GM19455 (cell line): Measurements from ENCODE around the gene RMND5B.
A peak's percentile ranks its signal among the peaks of the same experiment; 100 is the strongest.

Source experiments
- ATAC-seq: cut with Tn5 transposase; IDR thresholded peaks from one replicate; pipeline ENCODE4 v1.9.1; 2021; ENCODE audit not compliant: unreplicated experiment

RMND5B gene

GRCh38 chr5:178113141-178113787, 17.6 kb upstream of the RMND5B start, which contains the start of gene N4BP3:
TSS of gene N4BP3 (plus strand) at chr5:178113532. CDS start at chr5:178119584, 6,052 bp downstream.
- peak; percentile 58 for ATAC-seq

GRCh38 chr5:178113841-178114324, 16.9 kb upstream of the RMND5B start:
- peak; percentile 19 for ATAC-seq

GRCh38 chr5:178114325-178115135, 16.3 kb upstream of the RMND5B start:
- ATAC-seq, result no peak

- no peak for ATAC-seq
These were observed 15.5 kb upstream of the RMND5B start for GRCh38 chr5:178115136-178115813.

- no peak for ATAC-seq
These were observed 15.0 kb upstream of the RMND5B start for GRCh38 chr5:178115814-178116142.

- ATAC-seq, result no peak
These were observed 14.5 kb upstream of the RMND5B start for GRCh38 chr5:178116143-178116885.

- ATAC-seq, result no peak
These were observed 12.7 kb upstream of the RMND5B start for GRCh38 chr5:178117923-178118701.

- no peak for ATAC-seq
These were observed 10.8 kb upstream of the RMND5B start for GRCh38 chr5:178119915-178120606.

GRCh38 chr5:178120607-178121357, 10.0 kb upstream of the RMND5B start:
- peak; percentile 62 for ATAC-seq

GRCh38 chr5:178121391-178122276, 9.2 kb upstream of the RMND5B start:
- no peak for ATAC-seq

- no peak for ATAC-seq
These were observed 8.5 kb upstream of the RMND5B start for GRCh38 chr5:178122346-178122745.

- ATAC-seq, result no peak
These were observed 7.5 kb upstream of the RMND5B start for GRCh38 chr5:178123094-178123965.

- ATAC-seq, result no peak
These were observed 6.6 kb upstream of the RMND5B start for GRCh38 chr5:178123966-178124925.

- ATAC-seq, result no peak
These were observed 5.4 kb upstream of the RMND5B start for GRCh38 chr5:178125253-178125906.

GRCh38 chr5:178126556-178126955, 4.3 kb upstream of the RMND5B start:
- no peak for ATAC-seq
